KMS-11 (cell line): ENCODE measurements around the gene LPGAT1.

Experiments used
- H2AFZ ChIP-seq: fragments of 200-600 bp; sonication (generic); 2 replicates; pipeline ENCODE4 v1.6.1; 2016; ENCODE audit warnings: antibody characterized with exemption, mixed run types, low read depth
- H3K27ac ChIP-seq: fragments of 200-600 bp; sonication (generic); 2 replicates; pipeline ENCODE4 v1.6.1; 2016; ENCODE audit warnings: mild to moderate bottlenecking, mixed run types
- H3K27me3 ChIP-seq: fragments of 200-600 bp; sonication (generic); 2 replicates; pipeline ENCODE4 v1.6.1; 2017; ENCODE audit warnings: mild to moderate bottlenecking, low read depth, mixed run types, moderate library complexity; ENCODE audit not compliant: insufficient read depth
- H3K36me3 ChIP-seq: fragments of 200-600 bp; sonication (generic); 2 replicates; pipeline ENCODE4 v1.6.1; 2017; ENCODE audit warnings: mild to moderate bottlenecking, mixed run types; ENCODE audit not compliant: insufficient read depth
- H3K4me1 ChIP-seq: fragments of 200-600 bp; sonication (generic); 2 replicates; pipeline ENCODE4 v1.6.1; 2016; ENCODE audit warnings: mild to moderate bottlenecking, low read depth, mixed run types; ENCODE audit not compliant: poor library complexity, severe bottlenecking
- H3K4me2 ChIP-seq: fragments of 200-600 bp; sonication (generic); 2 replicates; pipeline ENCODE4 v1.7.0; 2016; ENCODE audit warnings: mild to moderate bottlenecking, mixed run types
- H3K4me3 ChIP-seq: fragments of 200-600 bp; sonication (generic); IDR thresholded peaks from 2 replicates; pipeline ENCODE4 v1.6.1; 2017; ENCODE audit warnings: low read depth, low read length, mixed read lengths; ENCODE audit not compliant: insufficient read depth
- H3K79me2 ChIP-seq: fragments of 200-600 bp; sonication (generic); 2 replicates; pipeline ENCODE4 v1.6.1; 2016; ENCODE audit warnings: low read depth, mixed run types; ENCODE audit not compliant: insufficient read depth
- H3K9ac ChIP-seq: fragments of 200-600 bp; sonication (generic); 2 replicates; pipeline ENCODE4 v1.6.1; 2016; ENCODE audit warnings: mild to moderate bottlenecking, mixed run types
- H4K20me1 ChIP-seq: fragments of 200-600 bp; sonication (generic); 2 replicates; pipeline ENCODE4 v1.6.1; 2016; ENCODE audit warnings: mild to moderate bottlenecking, mixed run types; ENCODE audit not compliant: insufficient read depth
- TF ChIP-seq, protein P1 (sequence below): fragments of 200-600 bp; sonication (generic); conservative IDR thresholded peaks from 2 replicates; pipeline ENCODE4 v1.6.1; 2017; ENCODE audit warnings: low read depth, mild to moderate bottlenecking, antibody characterized with exemption, low read length, moderate library complexity, mixed read lengths

LPGAT1 gene

DNA sequence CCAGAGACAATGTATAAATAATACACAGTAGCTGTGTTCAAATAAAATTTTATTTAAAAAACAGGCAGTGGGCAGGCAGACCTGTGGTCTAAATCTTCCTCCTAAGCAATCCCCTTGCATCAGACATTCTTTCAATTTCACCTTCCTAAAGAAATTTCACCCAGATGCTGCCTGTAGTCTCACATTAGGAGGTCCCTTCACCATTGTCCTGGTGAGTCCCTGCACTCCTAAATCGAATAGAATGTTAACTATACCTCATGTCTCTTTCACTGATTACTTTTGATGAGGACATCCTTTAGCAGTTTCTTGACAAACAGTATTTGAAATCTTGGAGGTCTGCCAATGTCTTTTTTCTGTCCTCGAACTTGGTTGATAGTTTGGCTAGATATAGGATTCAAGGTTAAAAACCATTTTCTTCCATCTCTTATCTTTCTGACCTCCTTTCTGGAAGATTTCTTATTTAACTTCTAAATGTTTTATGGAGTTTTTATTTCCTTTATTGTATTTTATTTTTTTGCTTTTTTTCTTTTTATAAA is 77.5 kb downstream of the LPGAT1 start:
- Histone ChIP-seq H2AFZ (no peak overlapping the region), H3K4me2 (no peak overlapping the region), H3K79me2 (no peaks in the 10 kb centered on the region), H3K27ac (no peak overlapping the region), H3K36me3 (no peaks in the 10 kb centered on the region), H3K4me1 (no peaks in the 10 kb centered on the region), H3K4me3 (no peak overlapping the region), H3K27me3 (no peaks in the 10 kb centered on the region), H4K20me1 (no peaks in the 10 kb centered on the region), H3K9ac (no peak overlapping the region)
- TF ChIP-seq, protein P1, sequence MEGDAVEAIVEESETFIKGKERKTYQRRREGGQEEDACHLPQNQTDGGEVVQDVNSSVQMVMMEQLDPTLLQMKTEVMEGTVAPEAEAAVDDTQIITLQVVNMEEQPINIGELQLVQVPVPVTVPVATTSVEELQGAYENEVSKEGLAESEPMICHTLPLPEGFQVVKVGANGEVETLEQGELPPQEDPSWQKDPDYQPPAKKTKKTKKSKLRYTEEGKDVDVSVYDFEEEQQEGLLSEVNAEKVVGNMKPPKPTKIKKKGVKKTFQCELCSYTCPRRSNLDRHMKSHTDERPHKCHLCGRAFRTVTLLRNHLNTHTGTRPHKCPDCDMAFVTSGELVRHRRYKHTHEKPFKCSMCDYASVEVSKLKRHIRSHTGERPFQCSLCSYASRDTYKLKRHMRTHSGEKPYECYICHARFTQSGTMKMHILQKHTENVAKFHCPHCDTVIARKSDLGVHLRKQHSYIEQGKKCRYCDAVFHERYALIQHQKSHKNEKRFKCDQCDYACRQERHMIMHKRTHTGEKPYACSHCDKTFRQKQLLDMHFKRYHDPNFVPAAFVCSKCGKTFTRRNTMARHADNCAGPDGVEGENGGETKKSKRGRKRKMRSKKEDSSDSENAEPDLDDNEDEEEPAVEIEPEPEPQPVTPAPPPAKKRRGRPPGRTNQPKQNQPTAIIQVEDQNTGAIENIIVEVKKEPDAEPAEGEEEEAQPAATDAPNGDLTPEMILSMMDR: no peak

DNA sequence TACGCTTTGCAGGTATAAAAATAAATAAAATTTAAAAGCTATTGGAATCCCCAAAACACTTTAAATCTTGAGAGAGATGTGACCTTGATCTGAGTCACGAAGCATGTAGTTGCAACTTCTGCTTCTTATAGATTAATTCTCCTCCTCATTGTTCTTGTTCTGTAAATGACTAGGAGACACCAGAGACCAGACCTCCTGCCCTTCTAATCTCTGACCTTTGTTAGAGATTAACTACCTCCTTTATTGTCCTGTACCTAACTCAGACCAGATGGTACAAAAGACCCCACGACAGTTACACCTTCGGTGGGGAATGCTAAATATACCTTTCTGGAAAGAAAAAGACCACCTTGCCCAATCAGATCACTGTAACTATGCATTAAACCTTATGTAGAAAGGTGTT is 78.2 kb downstream of the LPGAT1 start:
- no peaks in the 10 kb centered on the region for H3K27me3 ChIP-seq
- H3K27ac ChIP-seq: no peak overlapping the region
- H4K20me1 ChIP-seq: no peaks in the 10 kb centered on the region
- no peak overlapping the region for H3K4me3 ChIP-seq
- no peak overlapping the region for H3K9ac ChIP-seq
- no peak overlapping the region for H3K4me2 ChIP-seq
- no peaks in the 10 kb centered on the region for H3K36me3 ChIP-seq
- H3K79me2 ChIP-seq: no peaks in the 10 kb centered on the region
- H3K4me1 ChIP-seq: no peaks in the 10 kb centered on the region
- no peak overlapping the region for H2AFZ ChIP-seq
- TF ChIP-seq, protein P1: no peak

DNA sequence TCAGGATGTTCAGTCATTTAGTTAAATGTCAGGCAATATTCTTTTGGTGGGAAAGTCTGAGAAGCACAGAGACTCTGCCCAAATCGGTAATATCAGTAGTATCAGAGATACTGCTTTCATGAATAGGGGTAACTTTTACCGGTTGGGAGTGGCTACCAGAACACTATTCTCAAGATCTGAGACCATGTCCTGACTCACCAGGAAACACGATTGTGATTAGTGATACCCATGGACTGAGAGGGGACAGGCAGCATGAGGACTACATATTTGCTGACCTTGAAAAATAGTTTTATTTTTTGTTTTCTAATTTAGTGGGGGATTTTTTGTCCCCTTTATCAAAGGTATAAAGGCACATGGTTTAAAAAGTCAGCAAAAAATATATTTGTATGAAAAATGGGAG is 79.1 kb downstream of the LPGAT1 start:
- Histone ChIP-seq H3K27ac (no peak overlapping the region), H3K4me2 (no peak overlapping the region), H3K79me2 (no peaks in the 10 kb centered on the region), H3K4me1 (no peaks in the 10 kb centered on the region), H4K20me1 (no peaks in the 10 kb centered on the region), H3K4me3 (no peak overlapping the region), H3K36me3 (no peaks in the 10 kb centered on the region), H3K27me3 (no peaks in the 10 kb centered on the region), H2AFZ (no peak overlapping the region), H3K9ac (no peak overlapping the region)
- TF ChIP-seq, protein P1: no peak

DNA sequence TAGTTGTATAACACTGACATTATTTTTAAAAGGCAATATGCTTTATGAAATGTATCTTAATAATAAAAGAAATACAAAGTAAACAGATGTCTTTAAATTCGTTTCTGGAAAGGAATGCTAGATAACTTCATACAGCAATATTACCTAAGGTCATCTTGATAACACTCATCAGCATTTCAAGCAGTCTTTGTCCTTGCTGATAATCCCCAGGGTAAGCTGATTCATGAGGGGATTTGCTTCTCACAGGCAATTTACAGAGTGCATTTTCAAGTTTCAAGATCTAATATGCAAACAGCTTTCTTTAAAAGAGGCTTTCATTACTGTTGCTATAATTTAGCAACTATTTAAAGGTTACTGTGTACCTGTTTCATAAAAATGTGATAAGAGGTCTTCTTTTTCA is 80.0 kb downstream of the LPGAT1 start:
- Histone ChIP-seq H2AFZ (no peak overlapping the region), H3K27ac (no peak overlapping the region), H3K4me1 (no peaks in the 10 kb centered on the region), H3K4me3 (no peak overlapping the region), H3K36me3 (no peaks in the 10 kb centered on the region), H3K79me2 (no peaks in the 10 kb centered on the region), H3K27me3 (no peaks in the 10 kb centered on the region), H3K9ac (no peak overlapping the region), H3K4me2 (no peak overlapping the region), H4K20me1 (no peaks in the 10 kb centered on the region)
- TF ChIP-seq, protein P1: no peak
